ENCODE results near the gene AIPL1.
"Not testable (repeated sequence)": the region's sequence is repeated elsewhere in the genome, so short reads cannot be mapped to it uniquely, and the experiment has no call there.

Gene AIPL1, protein sequence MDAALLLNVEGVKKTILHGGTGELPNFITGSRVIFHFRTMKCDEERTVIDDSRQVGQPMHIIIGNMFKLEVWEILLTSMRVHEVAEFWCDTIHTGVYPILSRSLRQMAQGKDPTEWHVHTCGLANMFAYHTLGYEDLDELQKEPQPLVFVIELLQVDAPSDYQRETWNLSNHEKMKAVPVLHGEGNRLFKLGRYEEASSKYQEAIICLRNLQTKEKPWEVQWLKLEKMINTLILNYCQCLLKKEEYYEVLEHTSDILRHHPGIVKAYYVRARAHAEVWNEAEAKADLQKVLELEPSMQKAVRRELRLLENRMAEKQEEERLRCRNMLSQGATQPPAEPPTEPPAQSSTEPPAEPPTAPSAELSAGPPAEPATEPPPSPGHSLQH

DNA sequence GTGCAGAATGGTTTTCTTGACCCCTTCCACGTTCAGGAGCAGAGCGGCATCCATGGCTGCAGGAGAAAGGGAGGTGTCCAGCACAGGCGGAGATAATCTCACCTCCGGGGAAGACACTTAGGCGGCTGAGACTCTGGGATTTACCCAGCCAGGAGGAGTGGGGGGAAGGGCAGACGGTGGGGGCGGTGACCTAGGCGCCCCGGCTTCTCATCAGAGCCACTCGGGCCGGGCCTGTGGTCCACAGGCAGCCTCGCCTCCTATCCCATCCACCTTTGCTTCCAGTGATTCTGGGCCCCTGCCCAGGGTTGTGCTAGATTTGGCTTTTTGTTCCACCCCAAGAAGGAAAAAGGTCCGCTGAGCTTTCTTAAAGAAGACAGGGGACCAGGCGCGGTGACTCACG lies at the start of gene AIPL1:
AIPL1 (minus strand) TSS at position 71 of the 400 bp plus-strand sequence; CDS start at position 54, 17 bp downstream.
- DNase-seq (ENCODE audit: low read depth in 2 of 2): no peak

DNA sequence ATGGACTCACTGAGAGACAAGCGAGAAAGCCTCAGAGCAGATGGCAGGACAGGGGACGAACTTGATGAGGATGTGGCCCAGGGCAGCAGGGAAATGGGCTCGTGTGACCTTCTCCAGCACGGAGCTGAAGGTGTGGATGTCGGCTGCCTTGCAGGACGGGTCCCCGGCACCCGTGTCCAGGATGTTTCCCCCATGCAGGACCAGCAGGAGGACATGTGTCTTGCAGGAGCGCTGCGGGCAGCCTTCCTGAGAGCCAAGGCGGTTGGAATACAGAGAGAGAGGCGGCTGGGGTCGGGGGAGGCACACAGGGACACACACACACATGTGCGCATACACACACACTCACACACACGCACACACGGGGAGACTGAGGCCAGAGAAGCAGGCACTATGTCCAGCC lies 48.6 kb upstream of the AIPL1 start:
- DNase-seq (ENCODE audit: low read depth in 2 of 2): no peak

DNA sequence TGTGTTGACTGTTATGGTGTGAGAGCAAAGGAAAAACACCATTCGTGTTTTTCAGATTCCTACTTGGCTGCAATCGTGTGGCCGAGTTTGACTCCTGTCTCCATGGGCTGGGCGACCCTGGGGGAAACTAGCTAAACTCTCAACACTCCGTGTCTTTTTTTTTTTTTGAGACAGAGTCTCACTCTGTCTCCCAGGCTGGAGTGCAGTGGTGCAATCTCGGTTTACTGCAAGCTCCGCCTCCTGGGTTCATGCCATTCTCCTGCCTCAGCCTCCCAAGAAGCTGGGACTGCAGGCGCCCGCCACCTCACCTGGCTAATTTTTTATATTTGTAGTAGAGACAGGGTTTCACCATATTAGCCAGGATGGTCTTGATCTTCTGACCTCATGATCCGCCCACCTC lies 47.9 kb upstream of the AIPL1 start:
- DNase-seq (ENCODE audit: low read depth in 2 of 2): not testable (repeated sequence)

DNA sequence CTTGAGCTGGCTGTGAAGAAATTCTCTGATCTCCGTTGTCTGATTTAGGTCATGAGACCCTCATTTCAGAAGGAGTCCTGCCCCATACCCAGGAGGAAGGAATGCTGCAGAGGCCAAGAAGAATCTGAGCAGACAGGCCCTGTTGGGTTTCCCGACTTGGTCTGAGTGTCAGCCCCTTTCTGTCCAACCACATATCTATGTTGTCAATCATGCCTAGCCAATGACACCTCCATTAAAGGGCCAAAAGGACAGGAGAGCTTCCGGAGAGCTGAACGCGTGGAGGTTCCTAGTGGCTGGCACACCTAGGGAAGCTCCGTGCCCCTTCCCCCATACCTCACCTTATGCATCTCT lies 47.2 kb upstream of the AIPL1 start:
- no peak for DNase-seq (ENCODE audit: low read depth in 2 of 2)

DNA sequence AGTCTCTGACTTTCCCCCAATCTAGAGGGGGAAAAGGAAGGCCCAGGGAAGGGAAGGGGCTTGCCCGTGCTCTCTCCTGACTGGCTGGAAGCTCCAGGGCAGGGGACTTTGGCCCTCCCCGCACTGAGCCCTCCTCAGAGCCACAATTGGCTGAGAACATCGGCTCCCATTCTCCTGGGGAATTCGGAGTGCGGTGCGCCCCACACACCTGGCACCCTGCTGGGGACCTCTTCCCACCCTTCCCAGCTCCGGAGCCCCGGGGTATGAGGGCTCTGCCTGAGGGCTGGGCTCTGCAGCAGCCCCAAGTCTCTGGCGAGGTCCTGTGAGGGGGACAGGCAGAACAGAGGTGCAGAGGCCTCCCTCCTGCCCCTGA lies 45.4 kb upstream of the AIPL1 start:
- no peak for DNase-seq (ENCODE audit: low read depth in 2 of 2)

DNA sequence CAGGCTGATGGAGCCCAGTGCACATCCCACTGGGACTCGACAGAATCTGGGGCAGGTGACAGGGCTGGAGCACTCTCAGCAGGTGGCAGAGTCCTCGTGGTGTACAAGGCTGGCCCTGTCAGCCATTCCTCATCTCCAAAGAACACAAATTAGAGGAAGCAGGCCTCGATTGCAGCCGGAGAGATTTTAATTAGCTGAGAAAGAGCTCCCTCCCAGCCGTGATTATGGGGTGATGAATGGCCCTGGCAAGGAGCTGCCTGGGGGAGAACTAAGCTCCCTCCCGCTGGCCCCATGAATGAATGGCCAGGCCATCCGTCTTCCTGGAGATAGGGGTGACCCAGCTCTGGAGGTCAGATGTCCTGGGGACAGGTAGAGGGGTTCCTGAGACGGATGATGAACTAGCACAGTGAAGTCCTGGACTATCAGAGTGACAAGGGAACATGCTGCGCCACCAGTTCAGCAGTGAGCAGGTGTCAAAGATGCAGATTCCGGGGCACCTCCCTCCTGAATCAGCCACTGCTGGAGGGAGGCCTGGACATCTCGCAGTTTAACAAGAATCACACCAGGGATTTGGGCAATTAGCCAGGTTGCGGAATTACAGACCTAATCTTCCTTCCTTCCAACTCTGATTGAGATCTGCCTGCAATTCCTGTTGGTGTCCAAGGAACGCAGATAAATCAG lies 44.8 kb upstream of the AIPL1 start:
- DNase-seq (ENCODE audit: low read depth in 2 of 2): no peak

DNA sequence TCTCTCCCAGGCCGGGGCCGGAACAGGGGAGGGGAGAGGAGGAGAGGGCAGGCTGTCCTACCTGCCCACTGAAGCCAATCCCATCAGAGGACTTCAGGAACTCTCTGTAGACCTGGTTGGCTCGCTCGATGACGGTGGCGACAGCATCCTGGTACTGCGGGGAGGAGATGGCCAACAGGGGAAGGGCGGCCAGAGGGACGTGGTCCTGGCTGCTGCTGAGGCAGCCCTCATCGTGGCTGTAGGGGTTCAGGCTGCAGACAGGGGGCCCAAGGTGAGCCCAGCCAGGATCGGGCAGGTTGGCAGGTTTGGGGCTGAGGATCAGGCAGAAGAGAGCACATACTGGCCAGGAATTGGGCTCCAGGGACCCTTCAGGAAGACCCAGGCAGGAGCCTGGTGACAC lies 43.6 kb upstream of the AIPL1 start:
- DNase-seq (ENCODE audit: low read depth in 2 of 2): no peak

DNA sequence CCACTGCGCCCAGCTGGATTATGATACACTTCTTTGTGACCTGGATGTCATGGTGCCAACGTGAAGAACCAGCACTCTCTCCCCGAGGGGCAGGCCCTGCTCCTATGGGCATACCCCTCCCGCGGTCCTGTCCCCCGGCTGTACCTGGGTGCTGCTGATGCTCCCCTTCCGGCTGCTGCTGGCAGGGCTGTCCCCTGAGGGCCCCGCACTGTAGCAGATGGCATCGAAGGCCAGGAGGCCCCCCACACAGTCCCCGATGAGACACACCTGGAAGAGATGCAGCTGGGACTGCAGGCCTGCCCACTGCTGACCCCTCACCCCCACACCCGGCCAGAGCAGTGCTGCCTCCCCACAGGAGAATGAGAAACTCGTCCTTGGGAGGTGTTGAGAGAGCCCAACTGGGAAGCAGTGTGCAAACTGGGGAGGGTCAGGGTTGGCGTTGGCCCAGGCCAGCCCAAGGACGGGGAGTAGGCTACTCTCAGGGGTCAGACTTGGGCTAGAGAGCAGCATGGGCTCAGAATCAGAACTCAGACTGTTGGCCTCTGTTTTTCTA lies 43.0 kb upstream of the AIPL1 start:
- DNase-seq (ENCODE audit: low read depth in 2 of 2): no peak

DNA sequence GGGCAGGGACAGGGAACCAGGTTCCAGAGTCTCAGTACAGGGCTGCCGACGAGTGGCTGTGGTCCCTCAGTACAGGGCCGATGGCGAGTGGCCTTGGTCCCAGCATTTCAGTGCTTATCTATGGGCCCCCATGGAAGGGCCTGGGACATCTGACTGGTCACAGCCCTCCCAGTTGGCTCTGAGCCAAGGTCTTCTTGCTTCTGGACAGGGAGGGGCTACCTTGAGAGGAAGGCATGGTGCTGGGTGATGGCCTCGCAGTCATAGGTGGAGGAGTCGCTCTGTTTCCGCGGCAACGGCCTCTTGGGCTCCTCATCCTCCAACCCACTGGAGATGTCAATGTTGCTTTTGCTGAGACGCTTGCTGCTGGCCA lies 41.9 kb upstream of the AIPL1 start:
- no peak for DNase-seq (ENCODE audit: low read depth in 2 of 2)

DNA sequence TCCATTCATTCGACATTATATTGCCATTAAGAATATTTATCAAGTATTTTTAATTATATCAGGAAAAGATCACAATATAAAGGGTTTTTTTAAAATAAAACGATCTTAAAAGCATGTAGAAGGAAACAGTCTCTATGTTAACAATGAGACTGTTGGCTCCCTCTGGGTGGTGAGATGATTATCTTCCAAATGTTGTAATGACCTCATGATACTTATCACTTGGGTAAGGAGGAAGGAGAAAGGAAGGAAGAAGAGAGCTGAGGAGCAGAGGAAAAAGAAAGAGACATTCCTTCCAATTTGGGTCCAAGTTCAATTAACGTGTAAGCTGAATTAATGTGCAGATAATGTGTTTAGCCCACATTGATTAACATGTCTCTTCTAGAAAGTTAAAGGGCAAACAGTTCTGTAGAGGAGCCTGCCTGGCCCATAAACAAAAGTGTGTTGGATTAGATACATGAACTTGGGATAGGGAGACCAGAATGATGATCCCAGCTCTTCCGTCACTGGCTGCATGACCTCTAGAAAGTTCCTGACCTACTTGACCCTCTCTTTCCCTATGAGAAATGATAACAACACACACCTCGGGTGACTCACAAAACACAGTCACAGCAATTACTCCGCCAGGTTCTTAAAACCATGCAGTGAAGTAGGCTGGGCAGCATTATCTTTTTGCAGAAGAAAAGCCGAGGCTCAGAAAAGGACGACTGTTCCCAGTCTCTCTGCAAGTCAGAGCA lies 41.3 kb upstream of the AIPL1 start:
- no peak for DNase-seq (ENCODE audit: low read depth in 2 of 2)

DNA sequence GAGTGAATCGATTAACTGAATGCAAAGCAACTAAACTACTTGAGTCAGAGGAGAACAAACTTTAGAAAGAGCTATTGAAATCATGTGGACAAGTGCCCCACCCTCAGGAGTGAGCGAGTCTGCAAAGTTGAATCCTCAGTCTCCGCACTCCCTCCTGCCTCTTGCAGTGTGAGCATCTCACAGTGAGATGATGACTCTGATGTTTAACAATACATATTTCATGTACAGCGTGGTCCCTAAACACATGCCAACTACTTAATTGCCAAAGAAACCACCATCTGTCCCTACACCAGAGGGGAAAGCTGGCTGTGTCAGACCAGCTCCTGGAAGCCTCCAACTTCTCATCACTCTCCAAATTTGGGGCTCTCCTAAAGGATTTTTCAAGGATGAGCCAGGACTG lies 40.5 kb upstream of the AIPL1 start:
- no peak for DNase-seq (ENCODE audit: low read depth in 2 of 2)

DNA sequence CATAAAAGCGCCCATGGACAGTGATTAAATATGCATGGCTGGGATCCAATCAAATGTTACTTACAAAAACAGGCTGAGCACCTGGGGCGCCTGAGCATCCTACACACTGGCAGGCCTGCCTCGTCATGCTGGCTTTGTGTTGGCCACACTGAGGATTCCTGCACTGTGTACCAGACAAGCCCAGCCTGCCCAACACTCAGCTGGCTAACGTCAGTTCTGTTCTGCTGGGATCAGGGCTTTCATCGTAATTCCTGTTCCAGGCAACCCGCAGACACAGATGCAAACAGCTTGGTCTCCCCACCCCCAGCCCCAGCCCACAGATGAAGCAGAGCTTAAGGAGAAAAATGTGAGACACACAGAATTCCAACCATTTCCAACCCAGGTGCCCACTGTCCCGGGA lies 40.0 kb upstream of the AIPL1 start:
- no peak for DNase-seq (ENCODE audit: low read depth in 2 of 2)

DNA sequence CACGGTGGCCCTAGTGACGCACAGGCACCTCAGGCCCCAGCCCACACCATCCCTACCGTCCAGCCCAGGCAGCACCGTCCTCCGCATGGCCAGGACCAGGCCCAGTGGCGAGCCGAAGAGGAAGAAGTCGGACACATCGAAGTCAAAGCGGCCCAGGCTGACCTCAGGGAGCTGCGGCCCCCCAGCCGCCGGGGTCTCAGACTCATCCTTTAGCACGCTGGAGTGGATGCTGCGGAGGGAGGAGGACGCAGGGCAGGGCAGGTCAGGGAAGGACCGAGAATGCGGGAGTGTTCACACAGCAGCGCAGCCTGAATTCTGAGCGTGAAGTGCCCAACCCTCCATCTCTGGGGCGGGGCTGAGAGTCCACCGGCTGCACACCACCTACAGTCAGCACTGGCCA lies 39.5 kb upstream of the AIPL1 start:
- DNase-seq (ENCODE audit: low read depth in 2 of 2): no peak

DNA sequence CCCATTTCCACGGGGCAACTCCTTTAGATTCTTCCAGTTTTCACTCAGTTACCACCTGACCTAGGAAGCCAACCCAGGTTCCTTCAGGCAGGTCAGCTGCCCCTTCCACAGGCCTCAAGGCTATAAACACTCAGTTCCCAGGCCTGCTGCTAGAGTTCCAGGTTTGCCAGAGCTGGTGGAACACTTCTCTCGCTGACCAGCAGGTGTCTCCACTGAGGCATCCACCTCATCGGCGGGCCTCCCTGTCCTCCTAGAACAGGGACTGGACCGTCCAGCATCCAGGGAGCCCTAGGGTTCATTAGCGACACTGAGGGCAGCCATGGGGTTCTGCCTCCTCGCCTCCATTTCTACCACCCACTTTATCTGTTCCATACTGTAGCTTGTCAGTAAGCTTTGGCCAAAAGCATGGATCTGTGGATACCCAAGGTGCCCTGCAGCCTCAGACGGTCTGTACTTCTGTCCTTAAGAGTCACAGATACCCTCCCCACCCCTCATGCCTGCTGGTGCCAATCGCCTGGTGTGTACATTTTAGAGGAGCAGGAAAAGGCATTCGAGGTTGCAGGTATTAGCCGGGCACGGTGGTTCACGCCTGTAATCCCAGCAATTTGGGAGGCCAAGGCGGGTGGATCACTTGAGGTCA lies 38.3 kb upstream of the AIPL1 start:
- DNase-seq (ENCODE audit: low read depth in 2 of 2): peak; percentile 8 to 23

DNA sequence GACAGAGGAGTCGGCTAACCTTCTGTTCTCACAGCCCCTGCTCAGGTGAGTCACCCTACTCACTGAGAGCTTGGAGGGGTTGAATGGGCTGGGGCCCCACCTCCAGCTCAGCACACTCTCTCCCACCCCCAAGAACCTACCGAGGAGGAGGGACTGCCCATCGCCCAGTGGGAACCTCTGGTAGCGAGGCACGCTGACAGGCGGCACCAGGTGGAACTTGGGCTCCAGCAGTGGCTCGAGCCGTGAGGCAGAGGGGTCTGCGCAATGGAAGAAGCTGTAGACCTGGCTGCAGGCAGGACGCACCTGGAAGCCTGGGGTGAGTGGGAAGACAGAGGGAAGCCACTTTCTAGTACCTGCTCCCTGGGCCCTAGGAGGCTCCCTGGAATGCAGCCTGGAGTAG lies 37.6 kb upstream of the AIPL1 start:
- no peak for DNase-seq (ENCODE audit: low read depth in 2 of 2)

DNA sequence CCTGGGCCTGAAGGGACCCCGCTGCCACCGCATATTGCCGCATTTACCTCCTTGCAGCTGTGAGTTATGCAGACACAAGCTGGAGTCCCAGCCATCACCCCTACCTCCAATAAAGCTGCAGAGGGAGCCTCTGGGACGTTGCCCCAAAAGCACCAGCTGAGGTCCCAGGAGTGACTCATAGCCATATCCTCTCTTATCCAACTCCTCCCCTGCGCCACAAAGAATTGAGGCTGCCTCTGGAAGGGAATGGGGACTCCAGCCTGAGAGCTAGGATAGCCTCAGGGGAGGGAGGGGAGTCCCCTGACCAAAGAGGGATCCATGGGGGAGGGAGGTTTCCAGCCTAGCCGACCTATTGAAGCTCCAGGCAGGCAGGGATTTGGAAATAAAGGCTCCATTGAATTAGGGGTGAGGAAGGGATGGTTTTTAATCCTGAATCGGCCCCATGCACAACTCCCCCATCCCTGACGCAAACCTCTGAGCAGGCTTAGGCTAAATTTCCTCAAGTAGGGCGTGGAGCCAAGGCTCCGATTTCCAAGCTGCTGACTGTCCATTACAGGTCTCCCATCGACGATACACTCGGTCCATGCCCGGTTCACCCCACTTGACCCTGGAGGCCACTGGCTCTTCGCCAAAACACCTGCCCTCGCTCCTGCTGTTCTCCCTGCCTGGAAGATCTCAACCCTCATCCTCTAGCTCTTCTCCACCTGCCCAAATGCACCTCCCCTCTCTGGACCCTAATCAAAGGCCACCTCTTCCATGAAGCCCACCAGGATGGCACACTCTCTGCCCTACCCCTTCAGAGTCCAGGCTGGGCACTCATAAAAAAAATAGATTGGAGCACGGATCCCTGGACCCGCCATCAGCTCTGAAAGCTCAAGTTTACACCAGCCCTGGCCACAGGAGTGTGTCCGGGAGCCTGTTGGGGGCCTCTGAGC lies 36.9 kb upstream of the AIPL1 start:
- peak; percentile 8 to 12 for DNase-seq (ENCODE audit: low read depth in 2 of 2)

DNA sequence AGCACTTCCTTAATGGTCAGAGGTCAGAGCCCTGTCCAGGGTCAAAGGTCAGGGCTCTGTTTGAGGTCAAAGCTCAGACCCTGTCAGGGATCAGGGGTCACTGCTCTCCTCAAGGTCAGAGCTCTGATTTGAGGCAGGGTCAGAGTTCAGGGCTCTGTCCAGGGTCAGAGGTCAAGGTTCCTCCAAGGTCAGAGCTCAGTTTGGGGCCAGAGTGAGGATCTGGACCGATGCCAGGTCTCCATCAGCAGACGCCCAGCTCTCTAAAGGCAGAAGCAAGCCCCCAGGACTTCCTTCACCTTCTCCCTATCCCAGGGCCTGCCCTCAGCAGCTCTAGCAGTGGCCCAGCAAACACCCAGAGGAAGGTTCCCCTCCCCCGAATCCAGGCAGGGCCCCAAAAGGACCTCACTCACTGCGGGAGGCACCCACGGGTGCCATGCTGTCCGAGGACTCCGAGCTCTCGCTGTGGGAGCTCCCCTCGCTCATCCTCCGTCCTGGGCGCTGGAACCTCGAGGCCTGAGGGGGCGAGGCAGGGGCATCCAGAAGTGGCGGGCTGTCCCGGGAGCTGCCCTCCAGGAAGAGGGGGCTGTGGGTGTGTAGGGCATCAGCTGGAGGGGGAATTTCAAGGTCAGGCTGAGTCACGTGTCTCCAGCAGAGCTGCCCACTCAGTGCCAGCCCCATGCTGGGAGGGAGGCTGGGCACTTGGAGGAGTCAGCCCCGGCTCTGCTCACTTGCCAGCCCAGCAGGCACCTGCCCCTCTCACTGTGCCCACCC lies 36.0 kb upstream of the AIPL1 start:
- no peak for DNase-seq (ENCODE audit: low read depth in 2 of 2)

DNA sequence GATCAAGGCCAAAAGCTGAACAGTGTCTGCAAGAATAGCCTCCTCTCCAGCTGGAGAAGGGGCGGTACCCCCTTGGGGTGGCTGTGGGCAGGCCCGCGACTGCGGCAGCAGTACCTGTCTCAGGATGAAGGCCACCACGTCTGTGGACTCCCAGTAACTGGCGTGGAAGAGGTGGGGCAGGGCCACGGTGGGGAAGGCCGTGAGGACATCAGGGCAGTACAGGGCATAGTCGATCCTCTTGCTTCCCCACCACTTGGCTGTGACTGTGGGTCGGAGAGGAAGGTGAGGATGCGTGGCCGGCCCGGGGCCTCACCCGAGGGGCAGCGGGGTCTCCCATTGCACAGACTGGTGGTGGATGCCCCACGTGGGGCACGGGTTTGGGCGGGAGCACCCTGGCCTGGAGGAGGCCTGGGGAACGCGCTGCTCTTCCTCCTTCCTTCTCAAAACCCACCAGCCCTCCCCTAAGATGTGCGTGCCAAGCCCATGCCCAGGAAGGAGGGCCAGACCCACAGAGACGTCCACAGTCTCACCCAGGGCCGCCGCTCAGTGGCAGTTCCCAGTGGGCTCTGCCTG lies 35.3 kb upstream of the AIPL1 start:
- no peak for DNase-seq (ENCODE audit: low read depth in 2 of 2)

DNA sequence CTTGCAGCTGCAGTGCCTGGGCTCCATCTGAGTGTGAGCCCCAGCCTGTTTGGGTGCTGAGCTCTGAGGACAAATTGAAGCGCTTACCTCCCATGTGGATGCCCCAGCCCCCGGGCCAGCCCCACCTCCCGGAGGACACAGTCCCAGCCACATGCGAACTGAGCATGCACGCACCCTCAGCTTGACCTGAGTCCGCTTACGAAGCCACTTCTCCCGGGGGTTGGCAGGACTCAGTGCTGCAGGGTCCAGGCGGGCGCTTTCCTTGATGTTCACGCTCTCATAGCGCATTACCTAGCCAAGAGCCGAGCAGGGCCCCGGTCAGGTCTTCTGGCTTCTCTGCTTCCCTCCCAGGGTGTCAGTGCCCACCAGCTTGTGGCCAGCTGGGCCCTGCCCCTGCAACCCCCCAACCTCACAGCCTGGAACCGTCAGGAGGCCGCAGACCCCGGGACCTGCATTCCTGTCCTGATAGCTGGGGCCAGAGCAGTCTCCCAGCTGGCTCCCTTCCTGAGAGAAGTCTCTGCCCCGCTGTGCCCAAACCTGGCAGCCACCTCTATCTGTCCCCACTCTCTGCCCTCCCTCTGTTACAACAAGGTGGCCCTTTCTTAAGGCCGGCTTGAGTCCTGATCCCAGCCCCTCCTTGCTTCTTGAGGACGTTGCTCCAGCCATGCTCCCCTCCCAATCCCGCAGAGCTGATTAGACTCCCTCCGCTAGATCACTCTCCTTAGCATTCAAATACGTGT lies 33.3 kb upstream of the AIPL1 start:
- no peak for DNase-seq (ENCODE audit: low read depth in 2 of 2)

Data from fibroblast of skin of left biceps (primary cell).